Mesothelial cell of epicardium (in vitro differentiated cells): ENCODE results near the gene MAPK11. TPM values are rescaled to one million over a fixed set of nuclear protein-coding genes. Genes with fewer than 3 reads are reported as not detected.

Experiments
- DNase-seq, 2 experiments: peaks; one replicate each; pipeline ENCODE4 v3.0.0; 2021; ENCODE audit warnings: low spot score in 2 of 2; ENCODE audit not compliant: unreplicated experiment in 2 of 2
- H3K27ac Mint-ChIP-seq: 2 replicates; pipeline ENCODE4 v1.8.0; 2021; ENCODE audit warnings: mixed read lengths
- H3K27me3 Mint-ChIP-seq: 2 replicates; pipeline ENCODE4 v1.8.0; 2021; ENCODE audit warnings: low read depth, mixed read lengths
- H3K36me3 Mint-ChIP-seq: 2 replicates; pipeline ENCODE4 v1.8.0; 2021; ENCODE audit warnings: mixed read lengths
- H3K4me1 Mint-ChIP-seq: 2 replicates; pipeline ENCODE4 v1.8.0; 2021; ENCODE audit warnings: mixed read lengths
- H3K4me3 Mint-ChIP-seq: 2 replicates; pipeline ENCODE4 v1.8.0; 2021; ENCODE audit warnings: mild to moderate bottlenecking, moderate library complexity, mixed read lengths
- H3K9me3 Mint-ChIP-seq: 2 replicates; pipeline ENCODE4 v1.8.0; 2021; ENCODE audit warnings: mixed read lengths
- total RNA-seq: library from RNA; stranded (reverse); gene quantifications from 3 replicates; pipeline ENCODE4 v1.2.1, GENCODE V29; 2021
- TF ChIP-seq, protein P1 (sequence below): fragments of 200-600 bp; sonication (generic); IDR thresholded peaks from one replicate; pipeline ENCODE4 v1.5.0; 2021; ENCODE audit warnings: antibody characterized with exemption; ENCODE audit not compliant: unreplicated experiment

The MAPK11 gene
- total RNA-seq, 1 donor from 2014 or later, result 8.3 TPM

DNA sequence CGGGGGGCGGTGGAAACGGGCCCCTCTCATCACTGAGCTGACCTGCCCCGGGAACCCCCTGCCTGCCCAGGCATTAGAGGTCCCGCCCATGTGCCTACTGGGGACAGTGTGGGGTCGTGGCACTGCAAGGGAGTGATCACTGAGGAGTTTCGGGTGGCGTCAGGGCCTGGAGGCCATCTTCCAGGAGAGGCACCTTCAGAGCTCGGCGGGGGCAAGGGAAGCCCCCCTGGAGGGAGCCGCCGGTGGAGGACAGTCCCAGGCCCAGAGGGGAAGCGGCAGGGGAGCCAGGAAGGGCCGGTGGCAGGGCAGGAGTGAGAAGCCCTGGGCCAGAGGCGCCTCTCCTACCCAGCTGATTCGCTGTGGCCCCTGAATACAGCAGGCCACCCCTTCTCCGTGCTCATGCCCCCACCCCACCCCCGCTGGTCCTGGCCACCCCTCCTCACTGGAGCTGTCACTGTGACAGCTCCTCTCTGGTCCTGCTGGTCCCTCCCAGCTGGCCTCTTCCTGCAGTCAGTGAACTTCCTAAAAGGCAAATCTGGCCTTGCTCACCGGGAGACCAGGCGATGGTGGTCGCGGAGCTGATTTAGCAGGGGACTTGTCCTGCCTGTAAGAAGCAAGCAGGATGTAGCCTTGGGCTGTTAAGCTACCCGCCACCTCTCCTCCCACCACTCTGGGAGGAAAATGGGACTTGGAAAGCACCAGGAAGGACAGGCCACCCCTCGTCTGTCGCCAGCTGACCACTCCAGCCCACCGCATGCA is 2.0 kb upstream of the MAPK11 start:
- TF ChIP-seq, protein P1, sequence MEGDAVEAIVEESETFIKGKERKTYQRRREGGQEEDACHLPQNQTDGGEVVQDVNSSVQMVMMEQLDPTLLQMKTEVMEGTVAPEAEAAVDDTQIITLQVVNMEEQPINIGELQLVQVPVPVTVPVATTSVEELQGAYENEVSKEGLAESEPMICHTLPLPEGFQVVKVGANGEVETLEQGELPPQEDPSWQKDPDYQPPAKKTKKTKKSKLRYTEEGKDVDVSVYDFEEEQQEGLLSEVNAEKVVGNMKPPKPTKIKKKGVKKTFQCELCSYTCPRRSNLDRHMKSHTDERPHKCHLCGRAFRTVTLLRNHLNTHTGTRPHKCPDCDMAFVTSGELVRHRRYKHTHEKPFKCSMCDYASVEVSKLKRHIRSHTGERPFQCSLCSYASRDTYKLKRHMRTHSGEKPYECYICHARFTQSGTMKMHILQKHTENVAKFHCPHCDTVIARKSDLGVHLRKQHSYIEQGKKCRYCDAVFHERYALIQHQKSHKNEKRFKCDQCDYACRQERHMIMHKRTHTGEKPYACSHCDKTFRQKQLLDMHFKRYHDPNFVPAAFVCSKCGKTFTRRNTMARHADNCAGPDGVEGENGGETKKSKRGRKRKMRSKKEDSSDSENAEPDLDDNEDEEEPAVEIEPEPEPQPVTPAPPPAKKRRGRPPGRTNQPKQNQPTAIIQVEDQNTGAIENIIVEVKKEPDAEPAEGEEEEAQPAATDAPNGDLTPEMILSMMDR, result no peak
- no peak for DNase-seq
- H3K4me3 Mint-ChIP-seq, result peak overlapping the region; percentile 41
- H3K9me3 Mint-ChIP-seq, result no peaks in the 10 kb centered on the region
- H3K27me3 Mint-ChIP-seq, result peaks cover 18% of the 10 kb centered on the region
- peaks cover 24% of the 10 kb centered on the region for H3K4me1 Mint-ChIP-seq
- no peak overlapping the region for H3K27ac Mint-ChIP-seq
- peaks cover 12% of the 10 kb centered on the region for H3K36me3 Mint-ChIP-seq

DNA sequence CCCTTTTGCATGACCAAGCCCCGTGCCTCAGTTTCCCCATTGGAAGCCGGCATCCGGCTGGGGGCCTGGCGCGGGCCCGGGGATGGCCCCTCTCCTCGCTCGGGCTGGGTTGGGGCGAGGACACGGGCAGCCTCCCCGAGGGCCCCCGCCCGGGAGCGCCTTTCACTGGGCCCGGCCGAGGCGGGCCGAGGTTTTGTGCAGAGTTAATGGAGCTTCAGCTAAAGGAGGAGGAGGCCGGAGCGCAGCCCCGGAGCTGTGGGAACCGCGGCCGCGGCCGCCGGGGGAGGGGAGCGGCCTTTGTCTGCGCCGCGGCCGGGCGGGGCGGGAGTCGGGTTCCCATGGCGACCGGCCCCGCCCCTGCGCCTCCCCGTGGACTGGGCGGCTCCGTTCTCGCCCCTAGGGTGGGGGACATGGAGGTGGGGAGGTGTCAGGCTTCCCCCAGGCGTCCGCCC is 1.4 kb upstream of the MAPK11 start:
- TF ChIP-seq, protein P1, result no peak
- Mint-ChIP-seq H3K9me3 (no peaks in the 10 kb centered on the region), H3K27ac (no peak overlapping the region), H3K4me3 (peak overlapping the region; percentile 49), H3K36me3 (peaks cover 12% of the 10 kb centered on the region), H3K4me1 (peaks cover 24% of the 10 kb centered on the region), H3K27me3 (peaks cover 18% of the 10 kb centered on the region)
- peak in 1 of 2 experiments; percentile 51 for DNase-seq

DNA sequence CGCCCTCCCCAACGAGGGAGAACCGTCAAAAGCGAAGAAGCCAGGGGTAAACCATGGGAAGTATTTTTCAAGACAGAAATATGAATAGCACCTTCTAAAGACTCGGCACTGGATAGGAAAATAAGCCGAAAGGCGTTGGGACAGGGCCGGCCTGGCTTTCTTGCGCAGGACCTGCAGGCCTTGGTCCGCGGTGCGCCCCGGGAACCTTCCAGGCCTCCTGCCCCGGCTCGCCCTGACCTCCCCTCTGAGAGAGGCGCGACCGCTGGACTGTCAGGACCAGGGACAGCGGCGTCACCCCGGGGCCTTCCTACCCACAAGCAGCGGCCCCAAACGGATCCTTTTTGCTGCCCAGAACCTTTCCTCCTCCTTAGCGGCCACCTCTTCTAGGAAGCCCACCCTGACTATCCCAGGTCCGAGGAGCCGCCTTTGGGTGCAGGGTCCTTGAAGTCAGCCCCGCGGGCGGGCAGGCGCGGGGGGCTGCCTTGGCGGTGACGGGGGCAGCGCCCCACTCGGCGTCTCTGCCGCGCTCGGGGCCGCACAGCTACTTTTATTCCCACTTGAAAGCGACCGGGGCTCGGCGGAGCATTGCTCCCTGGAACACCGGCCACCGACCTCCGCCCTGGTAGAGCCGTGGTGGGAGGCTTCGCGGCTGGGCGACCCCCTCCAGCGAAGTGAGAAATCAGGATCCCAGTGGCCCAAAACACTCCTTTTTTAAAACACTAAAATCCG is 650 bp upstream of the MAPK11 start:
- H3K27ac Mint-ChIP-seq, result no peak overlapping the region
- no peaks in the 10 kb centered on the region for H3K9me3 Mint-ChIP-seq
- peak overlapping the region; percentile 52 for H3K4me3 Mint-ChIP-seq
- peaks cover 12% of the 10 kb centered on the region for H3K36me3 Mint-ChIP-seq
- DNase-seq, result peak; percentile 58 to 79
- peaks cover 24% of the 10 kb centered on the region for H3K4me1 Mint-ChIP-seq
- TF ChIP-seq, protein P1, result no peak
- peaks cover 25% of the 10 kb centered on the region for H3K27me3 Mint-ChIP-seq

DNA sequence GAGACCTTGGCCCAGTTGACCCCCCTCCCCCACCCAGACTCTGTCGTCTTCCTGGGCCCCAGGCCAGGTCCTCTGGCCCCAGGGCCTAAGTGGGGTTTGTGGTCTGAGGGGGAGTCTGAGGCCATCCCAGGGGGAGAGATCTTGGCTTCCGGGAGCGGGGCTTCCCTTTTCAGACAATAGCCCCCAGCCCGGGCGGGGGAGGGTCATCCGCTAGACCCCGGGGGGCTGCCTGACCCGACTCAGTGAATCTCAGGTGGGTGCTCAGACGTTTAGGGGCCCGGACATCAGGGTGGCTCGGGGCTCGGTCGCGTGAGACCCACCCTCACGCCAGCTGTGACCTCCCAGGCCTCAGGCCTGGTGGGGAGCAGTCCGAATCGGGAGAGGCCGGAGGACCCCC is 609 bp downstream of the MAPK11 start:
- H3K9me3 Mint-ChIP-seq, result no peaks in the 10 kb centered on the region
- no peak overlapping the region for H3K27ac Mint-ChIP-seq
- peaks cover 21% of the 10 kb centered on the region for H3K4me1 Mint-ChIP-seq
- peaks cover 25% of the 10 kb centered on the region for H3K27me3 Mint-ChIP-seq
- H3K36me3 Mint-ChIP-seq, result peaks cover 7% of the 10 kb centered on the region
- peak overlapping the region; percentile 64 for H3K4me3 Mint-ChIP-seq
- TF ChIP-seq, protein P1, result no peak
- DNase-seq, result no peak

DNA sequence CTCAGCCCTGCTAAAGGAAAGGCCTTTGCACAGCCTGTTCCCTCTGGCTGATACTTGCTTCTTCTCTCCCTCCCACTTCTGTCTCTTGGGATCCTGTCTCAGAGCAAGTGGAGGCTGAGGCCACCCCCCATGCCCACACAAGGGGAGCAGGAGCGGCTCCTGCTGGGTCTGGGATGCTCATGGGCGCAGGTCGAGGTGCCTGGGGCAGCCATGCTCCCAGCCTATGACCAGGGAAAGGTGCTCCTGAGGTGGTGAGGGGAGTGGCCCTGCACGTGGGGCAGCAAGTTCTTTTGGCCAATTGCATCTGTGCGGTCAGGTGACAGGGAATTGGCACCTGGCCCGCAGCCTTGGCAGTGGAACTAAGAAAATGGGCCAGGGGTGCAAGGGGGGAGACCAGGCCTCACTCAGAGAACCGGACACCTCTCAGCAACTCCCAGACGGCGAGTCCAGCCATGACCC is 1.5 kb downstream of the MAPK11 start:
- H3K9me3 Mint-ChIP-seq, result no peaks in the 10 kb centered on the region
- peaks cover 25% of the 10 kb centered on the region for H3K27me3 Mint-ChIP-seq
- DNase-seq, result no peak
- H3K4me3 Mint-ChIP-seq, result peak overlapping the region; percentile 64
- H3K27ac Mint-ChIP-seq, result no peak overlapping the region
- TF ChIP-seq, protein P1, result no peak
- peaks cover under 1% of the 10 kb centered on the region for H3K36me3 Mint-ChIP-seq
- H3K4me1 Mint-ChIP-seq, result peaks cover 19% of the 10 kb centered on the region
